ENCODE results near the gene FRMD3.

DNA sequence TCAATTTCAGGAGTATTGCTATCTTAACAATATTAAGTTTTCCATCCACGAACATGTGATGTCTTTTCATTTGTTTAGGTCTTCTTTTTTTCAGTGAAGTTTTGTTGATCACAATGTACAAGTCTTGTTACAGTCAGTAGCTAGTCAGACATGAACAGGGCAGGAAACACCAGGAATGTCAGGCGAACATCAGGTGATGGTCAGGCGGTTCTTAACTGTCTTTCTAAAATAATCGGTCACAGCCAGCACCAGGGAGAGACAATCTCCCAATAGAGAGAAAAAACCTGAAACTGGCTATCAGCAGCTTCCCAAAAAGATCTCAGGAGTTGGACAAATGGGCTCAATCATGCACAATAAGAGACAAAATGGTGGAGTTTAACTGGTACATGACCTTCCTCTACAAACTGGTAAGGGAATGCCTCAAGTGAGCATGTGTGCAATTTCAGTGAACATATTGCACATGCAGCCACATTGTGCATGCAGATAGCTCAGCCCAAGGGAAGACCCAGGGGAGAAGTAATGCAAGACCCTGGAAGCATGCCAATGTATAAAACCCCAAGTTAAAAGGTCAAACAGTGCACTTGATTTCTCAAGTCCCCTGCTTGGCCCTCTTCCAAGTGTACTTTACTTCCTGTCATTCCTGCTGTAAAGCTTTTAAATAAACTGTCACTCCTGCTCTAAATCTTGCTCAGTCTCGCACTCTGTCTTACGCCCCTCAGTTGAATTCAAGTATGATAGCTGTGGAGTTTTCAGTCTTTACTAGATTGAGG, 299.1 kb downstream of the FRMD3 start:
- TF ChIP-seq, protein P1, sequence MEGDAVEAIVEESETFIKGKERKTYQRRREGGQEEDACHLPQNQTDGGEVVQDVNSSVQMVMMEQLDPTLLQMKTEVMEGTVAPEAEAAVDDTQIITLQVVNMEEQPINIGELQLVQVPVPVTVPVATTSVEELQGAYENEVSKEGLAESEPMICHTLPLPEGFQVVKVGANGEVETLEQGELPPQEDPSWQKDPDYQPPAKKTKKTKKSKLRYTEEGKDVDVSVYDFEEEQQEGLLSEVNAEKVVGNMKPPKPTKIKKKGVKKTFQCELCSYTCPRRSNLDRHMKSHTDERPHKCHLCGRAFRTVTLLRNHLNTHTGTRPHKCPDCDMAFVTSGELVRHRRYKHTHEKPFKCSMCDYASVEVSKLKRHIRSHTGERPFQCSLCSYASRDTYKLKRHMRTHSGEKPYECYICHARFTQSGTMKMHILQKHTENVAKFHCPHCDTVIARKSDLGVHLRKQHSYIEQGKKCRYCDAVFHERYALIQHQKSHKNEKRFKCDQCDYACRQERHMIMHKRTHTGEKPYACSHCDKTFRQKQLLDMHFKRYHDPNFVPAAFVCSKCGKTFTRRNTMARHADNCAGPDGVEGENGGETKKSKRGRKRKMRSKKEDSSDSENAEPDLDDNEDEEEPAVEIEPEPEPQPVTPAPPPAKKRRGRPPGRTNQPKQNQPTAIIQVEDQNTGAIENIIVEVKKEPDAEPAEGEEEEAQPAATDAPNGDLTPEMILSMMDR (conservative IDR thresholded peaks at IDR 0.05), result no peak
- TF ChIP-seq EZH2 (IDR thresholded peaks at IDR 0.05; ENCODE audit: low read depth), result no peak
